IMR-90 (cell line): ENCODE results near the gene MAPK10. TPM values are rescaled to one million over a fixed set of nuclear protein-coding genes. Genes with fewer than 3 reads are reported as not detected.

ENCODE experiments used
- ATAC-seq: fragments of 200-7000 bp; cut with Tn5 transposase; 2 replicates; pipeline ENCODE4 v1.9.1; 2020; ENCODE audit warnings: low read depth, mild to moderate bottlenecking, moderate library complexity
- BruUV-seq: library from RNA; stranded (reverse); fragments of 400-500 nt; replicated peaks from 2 replicates; lab custom pipeline; 2021; lab: Mats Ljungman, UMichigan
- CTCF ChIA-PET: fragments of 300-600 bp; formaldehyde crosslinking; extraction: SDS; loops from one replicate; lab custom pipeline; 2021; ENCODE audit warnings: antibody characterized with exemption; lab: Yijun Ruan, JAX
- POLR2A ChIA-PET: fragments of 300-600 bp; sonication (Branson Sonifier 250); formaldehyde crosslinking; loops from one replicate; lab custom pipeline; 2022; ENCODE audit warnings: antibody characterized with exemption; ENCODE audit not compliant: unreplicated experiment; lab: Charles Lee
- DNase-seq: peaks from one replicate; pipeline ENCODE4 v3.0.0; 2013
- H2AFZ ChIP-seq: replicated peaks from 2 replicates; pipeline ENCODE3; 2013; ENCODE audit warnings: low read length, mild to moderate bottlenecking; ENCODE audit not compliant: poor library complexity
- H2AK5ac ChIP-seq: 2 replicates; pipeline ENCODE4 v1.6.1; 2013; ENCODE audit warnings: low read depth, low read length, inconsistent platforms
- H2AK9ac ChIP-seq: replicated peaks from 2 replicates; pipeline ENCODE3; 2013; ENCODE audit warnings: mild to moderate bottlenecking, low read depth, low read length, moderate library complexity; ENCODE audit not compliant: poor library complexity
- H2BK120ac ChIP-seq: 2 replicates; pipeline ENCODE4 v1.6.1; 2013; ENCODE audit warnings: low read depth, low read length, inconsistent platforms
- H2BK15ac ChIP-seq: 3 replicates; pipeline ENCODE4 v1.6.1; 2013; ENCODE audit warnings: low read depth, low read length, inconsistent platforms
- H2BK20ac ChIP-seq: 2 replicates; pipeline ENCODE4 v1.6.1; 2013; ENCODE audit warnings: low read depth, mild to moderate bottlenecking, inconsistent platforms, low read length, moderate library complexity
- H2BK5ac ChIP-seq: 2 replicates; pipeline ENCODE4 v1.6.1; 2013; ENCODE audit warnings: mild to moderate bottlenecking, low read depth, low read length, inconsistent platforms; ENCODE audit not compliant: poor library complexity, severe bottlenecking
- H3K14ac ChIP-seq: replicated peaks from 2 replicates; pipeline ENCODE4 v1.6.1; 2013; ENCODE audit warnings: low read depth, low read length, inconsistent platforms
- H3K18ac ChIP-seq: 2 replicates; pipeline ENCODE4 v1.6.1; 2013; ENCODE audit warnings: low read depth, low read length, control low read depth
- H3K23ac ChIP-seq: 2 replicates; pipeline ENCODE4 v1.6.1; 2013; ENCODE audit warnings: low read depth, low read length, inconsistent platforms
- H3K27ac ChIP-seq: 2 replicates; pipeline ENCODE4 v1.5.1; 2013; ENCODE audit warnings: mild to moderate bottlenecking, control low read depth, low read length; ENCODE audit not compliant: insufficient read depth
- H3K27me3 ChIP-seq: 2 replicates; pipeline ENCODE4 v1.6.1; 2013; ENCODE audit warnings: low read length; ENCODE audit not compliant: control insufficient read depth, insufficient read depth
- H3K36me3 ChIP-seq: 2 replicates; pipeline ENCODE4 v1.6.1; 2013; ENCODE audit warnings: low read length, mixed read lengths; ENCODE audit not compliant: control insufficient read depth, insufficient read depth
- H3K4ac ChIP-seq: 2 replicates; pipeline ENCODE4 v1.6.1; 2013; ENCODE audit warnings: low read depth, low read length, inconsistent platforms
- H3K4me1 ChIP-seq: 2 replicates; pipeline ENCODE4 v1.6.1; 2013; ENCODE audit warnings: low read length, mixed read lengths; ENCODE audit not compliant: control insufficient read depth, insufficient read depth
- H3K4me2 ChIP-seq: 2 replicates; pipeline ENCODE4 v1.6.1; 2013; ENCODE audit warnings: low read depth, mild to moderate bottlenecking, control low read depth, low read length, moderate library complexity
- H3K4me3 ChIP-seq: 2 replicates; pipeline ENCODE4 v1.5.1; 2013; ENCODE audit warnings: low read depth, mild to moderate bottlenecking, control low read depth, low read length, moderate library complexity; ENCODE audit not compliant: insufficient read depth
- H3K56ac ChIP-seq: 2 replicates; pipeline ENCODE4 v1.6.1; 2013; ENCODE audit warnings: low read length, inconsistent platforms; ENCODE audit not compliant: insufficient read depth; ENCODE audit errors: extremely low read depth
- H3K79me1 ChIP-seq, 2 experiments: 2 replicates each; pipeline ENCODE4 v1.6.1; 2013; ENCODE audit warnings: low read length in 2 of 2, inconsistent platforms in 1 of 2, low read depth in 1 of 2
- H3K9ac ChIP-seq: 2 replicates; pipeline ENCODE4 v1.6.1; 2013; ENCODE audit warnings: low read depth, low read length, control low read depth
- H3K9me1 ChIP-seq: 2 replicates; pipeline ENCODE4 v1.6.1; 2013; ENCODE audit warnings: low read length, inconsistent platforms; ENCODE audit not compliant: insufficient read depth
- H3K9me3 ChIP-seq: 2 replicates; pipeline ENCODE4 v1.6.1; 2013; ENCODE audit warnings: low read length; ENCODE audit not compliant: control insufficient read depth, insufficient read depth
- H4K20me1 ChIP-seq: 2 replicates; pipeline ENCODE4 v1.6.1; 2013; ENCODE audit warnings: low read length, inconsistent platforms; ENCODE audit not compliant: insufficient read depth
- H4K5ac ChIP-seq: 2 replicates; pipeline ENCODE4 v1.6.1; 2013; ENCODE audit warnings: mild to moderate bottlenecking, low read depth, low read length, control low read depth
- H4K8ac ChIP-seq, 2 experiments: 2 replicates each; pipeline ENCODE4 v1.6.1; 2013; ENCODE audit warnings: low read depth in 2 of 2, low read length in 2 of 2, control low read depth in 1 of 2, inconsistent platforms in 1 of 2
- H4K91ac ChIP-seq: 2 replicates; pipeline ENCODE4 v1.6.1; 2013; ENCODE audit warnings: low read depth, low read length, inconsistent platforms; ENCODE audit not compliant: insufficient read depth
- BHLHE40 ChIP-seq: fragments of 150-350 bp; IDR thresholded peaks from 2 replicates; pipeline ENCODE4 v1.6.1; 2016; ENCODE audit warnings: mild to moderate bottlenecking, low read depth, low read length
- CEBPB ChIP-seq: IDR thresholded peaks from 2 replicates; pipeline ENCODE4 v1.6.1; 2012; ENCODE audit warnings: low read depth, low read length, improper control_type of control experiment
- CHD1 ChIP-seq: IDR thresholded peaks from 2 replicates; pipeline ENCODE4 v1.6.1; 2012; ENCODE audit warnings: low read depth, low read length, improper control_type of control experiment
- FOS ChIP-seq: fragments of 150-350 bp; IDR thresholded peaks from 2 replicates; pipeline ENCODE4 v1.6.1; 2016; ENCODE audit warnings: low read depth, low read length
- MAFK ChIP-seq: IDR thresholded peaks from 2 replicates; pipeline ENCODE4 v1.6.1; 2012; ENCODE audit warnings: low read depth, low read length, improper control_type of control experiment
- MAZ ChIP-seq: IDR thresholded peaks from 2 replicates; pipeline ENCODE4 v1.6.1; 2012; ENCODE audit warnings: low read depth, mild to moderate bottlenecking, low read length, improper control_type of control experiment, moderate library complexity, borderline replicate concordance
- MXI1 ChIP-seq: IDR thresholded peaks from 2 replicates; pipeline ENCODE4 v1.6.1; 2012; ENCODE audit warnings: low read depth, mild to moderate bottlenecking, low read length, moderate library complexity, borderline replicate concordance
- POLR2A ChIP-seq: IDR thresholded peaks from 2 replicates; pipeline ENCODE4 v1.6.1; 2012; ENCODE audit warnings: mild to moderate bottlenecking, low read depth, low read length
- RAD21 ChIP-seq: IDR thresholded peaks from 2 replicates; pipeline ENCODE4 v1.6.1; 2012; ENCODE audit warnings: low read length, improper control_type of control experiment
- RCOR1 ChIP-seq: IDR thresholded peaks from 2 replicates; pipeline ENCODE4 v1.6.1; 2012; ENCODE audit warnings: mild to moderate bottlenecking, low read length, improper control_type of control experiment; ENCODE audit not compliant: insufficient replicate concordance
- RFX5 ChIP-seq: IDR thresholded peaks from 2 replicates; pipeline ENCODE4 v1.8.0; 2012; ENCODE audit warnings: low read depth, mild to moderate bottlenecking, low read length, moderate library complexity
- SMC3 ChIP-seq: fragments of 150-350 bp; IDR thresholded peaks from 2 replicates; pipeline ENCODE4 v1.6.1; 2016; ENCODE audit warnings: low read depth, mild to moderate bottlenecking, antibody characterized with exemption, low read length, moderate library complexity
- WGBS, 2 experiments: methylation state at CpG; one replicate each; pipeline versions ENCODE4 v1.1.5 to v1.1.7; 2013; ENCODE audit warnings: missing lambda C conversion rate in 2 of 2; ENCODE audit not compliant: insufficient read length in 1 of 2; ENCODE audit errors: extremely low coverage in 2 of 2; 5-methylcytosine and 5-hydroxymethylcytosine counted together
- dilution Hi-C: fragments of 300-500 bp; cut with HindIII; formaldehyde crosslinking; loops from one replicate; pipeline ENCODE4 v1.14.3; 2018; ENCODE audit warnings: low sequenced_read_pairs; ENCODE audit not compliant: unreplicated experiment
- in situ Hi-C: fragments of 300-500 bp; cut with MboI; formaldehyde crosslinking; loops from 3 replicates; pipeline ENCODE4 v1.14.3; 2019; ENCODE audit warnings: low sequenced_read_pairs, inconsistent platforms, mixed read lengths
- intact Hi-C: fragments of 100-400 bp; cut with micrococcal nuclease; formaldehyde crosslinking; loops from 2 replicates; pipeline ENCODE4 v1.10.0; 2022
- polyA plus RNA-seq, 3 experiments: library from polyadenylated mRNA; depleted of rRNA; stranded (reverse); fragments of >200 nt; gene quantifications; 2 replicates each; pipeline ENCODE4 v1.2.3, GENCODE V29; 2012; ENCODE audit warnings: low replicate concordance in 1 of 3
- total RNA-seq: library from RNA; depleted of rRNA; stranded (reverse); fragments of >200 nt; gene quantifications from 2 replicates; pipeline ENCODE4 v1.2.3, GENCODE V29; 2012
- TF ChIP-seq, protein P1 (sequence below): fragments of 150-350 bp; IDR thresholded peaks from 2 replicates; pipeline ENCODE4 v1.6.1; 2016; ENCODE audit warnings: low read depth, mild to moderate bottlenecking, low read length, moderate library complexity, borderline replicate concordance
- TF ChIP-seq, protein P2 (sequence below): conservative IDR thresholded peaks from 2 replicates; pipeline ENCODE4 v1.5.1; 2012; ENCODE audit warnings: mild to moderate bottlenecking, low read depth, low read length, improper control_type of control experiment

Gene MAPK10
- total and polyA plus RNA-seq, 2 of the 4 experiments (the other 2 are of a cell fraction) = 2.8 to 6.5 TPM

DNA sequence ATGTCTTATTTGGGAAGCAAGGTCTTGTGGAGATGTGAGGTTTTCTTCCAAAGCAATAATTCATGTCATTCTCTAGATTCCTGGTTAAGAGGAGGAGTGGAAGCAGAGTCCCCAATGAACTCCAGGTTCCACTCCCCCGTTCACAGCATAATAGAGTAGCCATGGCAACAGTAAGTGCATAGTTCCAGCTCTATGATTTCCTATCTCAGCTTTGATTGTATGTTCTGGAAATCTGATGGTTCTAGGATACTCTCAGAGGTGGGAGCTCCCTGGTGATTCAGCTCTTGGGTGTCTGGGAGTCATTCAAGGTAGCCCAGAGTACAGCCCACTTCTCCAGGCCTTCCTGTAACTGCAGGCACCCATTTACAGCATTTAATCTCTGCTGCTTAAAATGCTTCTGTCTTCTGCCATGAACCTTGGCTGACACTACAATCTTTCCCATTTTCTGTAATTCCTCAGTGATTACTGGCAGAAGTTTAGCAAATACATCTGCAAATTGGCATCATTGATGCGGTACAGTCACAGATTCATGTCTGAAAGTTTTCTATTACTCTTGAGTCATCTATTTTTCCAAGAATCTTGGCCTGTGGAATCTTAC, 242.0 kb downstream of the MAPK10 start:
- no peak overlapping the region for H2BK120ac ChIP-seq
- H3K9me3 ChIP-seq = no peaks in the 10 kb centered on the region
- H3K27ac ChIP-seq = no peak overlapping the region
- no peak overlapping the region for H2AK5ac ChIP-seq
- no peak overlapping the region for H3K23ac ChIP-seq
- H3K4me3 ChIP-seq = no peak overlapping the region
- no peak overlapping the region for H2BK15ac ChIP-seq
- H3K4ac ChIP-seq = no peak overlapping the region
- H4K5ac ChIP-seq = no peak overlapping the region
- H2AK9ac ChIP-seq = no peak overlapping the region
- H4K8ac ChIP-seq = no peak overlapping the region
- H3K79me1 ChIP-seq = no peaks in the 10 kb centered on the region
- H3K18ac ChIP-seq = no peak overlapping the region
- no peak overlapping the region for H2BK5ac ChIP-seq
- no peak overlapping the region for H3K14ac ChIP-seq
- ChIA-PET CTCF (no interaction called here), POLR2A (no interaction called here)
- ATAC-seq (peak; percentile 60), DNase-seq (peak; percentile 84)
- no TSS peak for BruUV-seq
- H3K4me2 ChIP-seq = no peak overlapping the region
- TF ChIP-seq MAFK = no peak
- TF ChIP-seq MAZ = no peak
- no peak for TF ChIP-seq MXI1
- TF ChIP-seq POLR2A = no peak
- no peak for TF ChIP-seq CEBPB
- no peak for TF ChIP-seq CHD1
- no peak for TF ChIP-seq BHLHE40
- TF ChIP-seq, protein P1, sequence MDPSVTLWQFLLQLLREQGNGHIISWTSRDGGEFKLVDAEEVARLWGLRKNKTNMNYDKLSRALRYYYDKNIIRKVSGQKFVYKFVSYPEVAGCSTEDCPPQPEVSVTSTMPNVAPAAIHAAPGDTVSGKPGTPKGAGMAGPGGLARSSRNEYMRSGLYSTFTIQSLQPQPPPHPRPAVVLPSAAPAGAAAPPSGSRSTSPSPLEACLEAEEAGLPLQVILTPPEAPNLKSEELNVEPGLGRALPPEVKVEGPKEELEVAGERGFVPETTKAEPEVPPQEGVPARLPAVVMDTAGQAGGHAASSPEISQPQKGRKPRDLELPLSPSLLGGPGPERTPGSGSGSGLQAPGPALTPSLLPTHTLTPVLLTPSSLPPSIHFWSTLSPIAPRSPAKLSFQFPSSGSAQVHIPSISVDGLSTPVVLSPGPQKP = no peak
- no peak for TF ChIP-seq RCOR1
- no peak for TF ChIP-seq SMC3
- no peak for TF ChIP-seq FOS
- no peak for TF ChIP-seq RFX5
- TF ChIP-seq RAD21 = no peak
- TF ChIP-seq, protein P2, sequence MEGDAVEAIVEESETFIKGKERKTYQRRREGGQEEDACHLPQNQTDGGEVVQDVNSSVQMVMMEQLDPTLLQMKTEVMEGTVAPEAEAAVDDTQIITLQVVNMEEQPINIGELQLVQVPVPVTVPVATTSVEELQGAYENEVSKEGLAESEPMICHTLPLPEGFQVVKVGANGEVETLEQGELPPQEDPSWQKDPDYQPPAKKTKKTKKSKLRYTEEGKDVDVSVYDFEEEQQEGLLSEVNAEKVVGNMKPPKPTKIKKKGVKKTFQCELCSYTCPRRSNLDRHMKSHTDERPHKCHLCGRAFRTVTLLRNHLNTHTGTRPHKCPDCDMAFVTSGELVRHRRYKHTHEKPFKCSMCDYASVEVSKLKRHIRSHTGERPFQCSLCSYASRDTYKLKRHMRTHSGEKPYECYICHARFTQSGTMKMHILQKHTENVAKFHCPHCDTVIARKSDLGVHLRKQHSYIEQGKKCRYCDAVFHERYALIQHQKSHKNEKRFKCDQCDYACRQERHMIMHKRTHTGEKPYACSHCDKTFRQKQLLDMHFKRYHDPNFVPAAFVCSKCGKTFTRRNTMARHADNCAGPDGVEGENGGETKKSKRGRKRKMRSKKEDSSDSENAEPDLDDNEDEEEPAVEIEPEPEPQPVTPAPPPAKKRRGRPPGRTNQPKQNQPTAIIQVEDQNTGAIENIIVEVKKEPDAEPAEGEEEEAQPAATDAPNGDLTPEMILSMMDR = no peak
- H3K56ac ChIP-seq = no peak overlapping the region
- intact Hi-C loops (no loop called here), in situ Hi-C loops (no loop called here), dilution Hi-C loops (no loop called here)
- H4K91ac ChIP-seq = no peak overlapping the region
- H3K36me3 ChIP-seq = no peaks in the 10 kb centered on the region
- H3K4me1 ChIP-seq = no peaks in the 10 kb centered on the region
- no peak overlapping the region for H2AFZ ChIP-seq
- H3K9me1 ChIP-seq = no peaks in the 10 kb centered on the region
- no peaks in the 10 kb centered on the region for H4K20me1 ChIP-seq
- WGBS, 2 experiments = no CpG with 5 or more reads among the region's 2 CpGs
- H3K27me3 ChIP-seq = no peaks in the 10 kb centered on the region
- H3K9ac ChIP-seq = no peak overlapping the region
- H2BK20ac ChIP-seq = no peak overlapping the region
